H9 (cell line): Measurements from ENCODE around the gene JAKMIP1. TPM values are rescaled to one million over a fixed set of nuclear protein-coding genes. Genes with fewer than 3 reads are reported as not detected.

ENCODE experiments used
- DNase-seq: peaks from one replicate; pipeline ENCODE4 v3.0.0-alpha.2; 2017
- H2AFZ ChIP-seq: one replicate; pipeline ENCODE4 v1.6.1; 2013; ENCODE audit warnings: mild to moderate bottlenecking, low read length, control low read depth, moderate library complexity
- H2AK5ac ChIP-seq: 2 replicates; pipeline ENCODE4 v1.6.1; 2013; ENCODE audit warnings: low read length, control low read depth, mixed read lengths; ENCODE audit not compliant: insufficient read length
- H2BK120ac ChIP-seq: one replicate; pipeline ENCODE4 v1.6.1; 2013; ENCODE audit warnings: low read depth, mild to moderate bottlenecking, low read length, control low read depth, inconsistent platforms; ENCODE audit not compliant: poor library complexity, severe bottlenecking
- H2BK12ac ChIP-seq: 2 replicates; pipeline ENCODE4 v1.6.1; 2013; ENCODE audit warnings: low read length, control low read depth, mixed read lengths, low read depth; ENCODE audit not compliant: insufficient read length
- H2BK15ac ChIP-seq: 2 replicates; pipeline ENCODE4 v1.6.1; 2013; ENCODE audit warnings: low read depth, low read length, control low read depth
- H2BK20ac ChIP-seq: one replicate; pipeline ENCODE4 v1.6.1; 2013; ENCODE audit warnings: low read depth, mild to moderate bottlenecking, low read length, control low read depth, inconsistent platforms; ENCODE audit not compliant: poor library complexity, severe bottlenecking
- H2BK5ac ChIP-seq: 2 replicates; pipeline ENCODE4 v1.6.1; 2013; ENCODE audit warnings: low read length, control low read depth, mixed read lengths; ENCODE audit not compliant: insufficient read length
- H3K14ac ChIP-seq: 2 replicates; pipeline ENCODE4 v1.6.1; 2013; ENCODE audit warnings: low read length, control low read depth; ENCODE audit not compliant: insufficient read depth
- H3K18ac ChIP-seq: 2 replicates; pipeline ENCODE4 v1.6.1; 2013; ENCODE audit warnings: low read depth, mild to moderate bottlenecking, mixed read lengths, low read length, control low read depth; ENCODE audit not compliant: insufficient read length
- H3K23ac ChIP-seq: 2 replicates; pipeline ENCODE4 v1.6.1; 2013; ENCODE audit warnings: low read length, control low read depth, mixed read lengths, low read depth; ENCODE audit not compliant: insufficient read length
- H3K23me2 ChIP-seq: 2 replicates; pipeline ENCODE4 v1.6.1; 2013; ENCODE audit warnings: low read depth, mild to moderate bottlenecking, mixed read lengths, low read length, control low read depth; ENCODE audit not compliant: insufficient read length, poor library complexity, severe bottlenecking
- H3K27ac ChIP-seq: 2 replicates; pipeline ENCODE4 v1.5.1; 2013; ENCODE audit warnings: low read length, control low read depth, mixed read lengths, low read depth; ENCODE audit not compliant: insufficient read length
- H3K27me3 ChIP-seq: 2 replicates; pipeline ENCODE4 v1.6.1; 2013; ENCODE audit warnings: low read length, control low read depth, inconsistent platforms; ENCODE audit not compliant: insufficient read depth
- H3K4ac ChIP-seq: 2 replicates; pipeline ENCODE4 v1.6.1; 2013; ENCODE audit warnings: low read depth, mild to moderate bottlenecking, control low read depth, inconsistent platforms, low read length, moderate library complexity
- H3K4me1 ChIP-seq: 2 replicates; pipeline ENCODE4 v1.6.1; 2013; ENCODE audit warnings: low read length, control low read depth, inconsistent platforms; ENCODE audit not compliant: insufficient read depth
- H3K4me2 ChIP-seq: 2 replicates; pipeline ENCODE4 v1.6.1; 2013; ENCODE audit warnings: low read length, control low read depth, mixed read lengths; ENCODE audit not compliant: insufficient read length, insufficient read depth
- H3K56ac ChIP-seq: 2 replicates; pipeline ENCODE4 v1.6.1; 2013; ENCODE audit warnings: low read depth, mild to moderate bottlenecking, mixed read lengths, low read length, control low read depth; ENCODE audit not compliant: insufficient read length
- H3K79me1 ChIP-seq: 2 replicates; pipeline ENCODE4 v1.6.1; 2013; ENCODE audit warnings: low read depth, mild to moderate bottlenecking, moderate library complexity, low read length, control low read depth, inconsistent platforms; ENCODE audit not compliant: insufficient read depth, poor library complexity, severe bottlenecking
- H3K79me2 ChIP-seq: 2 replicates; pipeline ENCODE4 v1.6.1; 2013; ENCODE audit warnings: low read length, control low read depth, inconsistent platforms; ENCODE audit not compliant: insufficient read depth
- H3K9ac ChIP-seq: 2 replicates; pipeline ENCODE4 v1.6.1; 2013; ENCODE audit warnings: low read length, control low read depth, mixed read lengths; ENCODE audit not compliant: insufficient read length; ENCODE audit errors: extremely low read depth
- H3K9me3 ChIP-seq: one replicate; pipeline ENCODE4 v1.6.1; 2013; ENCODE audit warnings: low read depth, low read length, inconsistent platforms; ENCODE audit not compliant: control insufficient read depth
- H3T11ph ChIP-seq: one replicate; pipeline ENCODE4 v1.6.1; 2013; ENCODE audit warnings: mild to moderate bottlenecking, low read length, control low read depth, inconsistent platforms
- H4K20me1 ChIP-seq: one replicate; pipeline ENCODE4 v1.6.1; 2013; ENCODE audit not compliant: control insufficient read depth, insufficient read length, insufficient read depth
- H4K5ac ChIP-seq: 2 replicates; pipeline ENCODE4 v1.6.1; 2013; ENCODE audit warnings: low read depth, mild to moderate bottlenecking, mixed read lengths, low read length, control low read depth; ENCODE audit not compliant: insufficient read length
- H4K8ac ChIP-seq: replicated peaks from 2 replicates; pipeline ENCODE4 v1.6.1; 2013; ENCODE audit warnings: low read length, control low read depth, mixed read lengths, low read depth; ENCODE audit not compliant: insufficient read length
- H4K91ac ChIP-seq: 2 replicates; pipeline ENCODE4 v1.6.1; 2013; ENCODE audit warnings: low read depth, mild to moderate bottlenecking, moderate library complexity, mixed read lengths, low read length, control low read depth; ENCODE audit not compliant: insufficient read length
- H3K27ac Mint-ChIP-seq, 3 experiments: 2 replicates in 2 of 3; 3 replicates in 1 of 3; pipeline ENCODE4 v1.8.0; 2020 to 2021; ENCODE audit warnings: mixed read lengths in 3 of 3, mild to moderate bottlenecking in 1 of 3, moderate library complexity in 1 of 3
- H3K27me3 Mint-ChIP-seq: 2 replicates; pipeline ENCODE4 v1.8.0; 2021; ENCODE audit warnings: low read depth, mild to moderate bottlenecking, moderate library complexity, mixed read lengths
- H3K36me3 Mint-ChIP-seq, 3 experiments: 2 replicates in 2 of 3; 3 replicates in 1 of 3; pipeline ENCODE4 v1.8.0; 2020 to 2021; ENCODE audit warnings: low read depth in 3 of 3, mixed read lengths in 3 of 3; ENCODE audit not compliant: insufficient read depth in 1 of 3
- H3K4me1 Mint-ChIP-seq, 2 experiments: 2 replicates each; pipeline ENCODE4 v1.8.0; 2020; ENCODE audit warnings: mixed read lengths in 2 of 2
- H3K4me3 Mint-ChIP-seq, 2 experiments: 2 replicates in 1 of 2; 3 replicates in 1 of 2; pipeline ENCODE4 v1.8.0; 2020 to 2021; ENCODE audit warnings: mild to moderate bottlenecking in 2 of 2, mixed read lengths in 2 of 2, moderate library complexity in 1 of 2
- H3K9me3 Mint-ChIP-seq, 2 experiments: 2 replicates in 1 of 2; 3 replicates in 1 of 2; pipeline ENCODE4 v1.8.0; 2020; ENCODE audit warnings: mild to moderate bottlenecking in 2 of 2, mixed read lengths in 2 of 2, moderate library complexity in 1 of 2
- CTCF ChIP-seq: fragments of 200-600 bp; sonication (generic); conservative IDR thresholded peaks from 3 replicates; pipeline ENCODE4 v1.8.0; 2021; ENCODE audit warnings: antibody characterized with exemption, mild to moderate bottlenecking
- WGBS: extraction: QIAGEN DNeasy Blood & Tissue Kit; methylation state at CpG from one replicate; pipeline ENCODE4 v1.1.7; 2013; ENCODE audit warnings: missing lambda C conversion rate, low lambda C conversion rate, mixed read lengths; ENCODE audit not compliant: insufficient read length; ENCODE audit errors: extremely low coverage; 5-methylcytosine and 5-hydroxymethylcytosine counted together
- total RNA-seq: library from RNA; stranded (reverse); gene quantifications from 2 replicates; pipeline ENCODE4 v1.2.1, GENCODE V29; 2021

JAKMIP1 gene
- total RNA-seq, 1 experiment from 2014 or later = 1.5 TPM

- Histone ChIP-seq H3K56ac (no peak overlapping the region), H4K91ac (no peak overlapping the region), H3K4me2 (peak overlapping the region; percentile 68)
Observed at GRCh38 chr4:6198768-6199421, 1.5 kb downstream of the JAKMIP1 start.

More at GRCh38 chr4:6198768-6199421, 1.5 kb downstream of the JAKMIP1 start:
- no peak overlapping the region for H2BK20ac ChIP-seq
- Mint-ChIP-seq H3K27ac (no peak overlapping the region), H3K9me3 (peaks cover 6 to 8% of the 10 kb centered on the region in 2 experiments; a peak in 4 of 5 replicates), H3K27me3 (peaks cover 48% of the 10 kb centered on the region), H3K36me3 (peaks cover 0 to 8% (median 0%) of the 10 kb centered on the region in 3 experiments; a peak in 2 of 7 replicates), H3K4me3 (peak overlapping the region; percentile 64 to 89), H3K4me1 (peaks cover 42 to 47% of the 10 kb centered on the region in 2 experiments)
- WGBS = no CpG with 5 or more reads among the region's 27 CpGs
- 0 out of 2 replicates have a peak, but pooled peaks cover 8% of the 10 kb centered on the region for H3K4me1 ChIP-seq
- H3K9me3 ChIP-seq = no peaks in the 10 kb centered on the region
- H3K23ac ChIP-seq = no peak overlapping the region
- H2AFZ ChIP-seq = no peak overlapping the region
- H4K5ac ChIP-seq = no peak overlapping the region
- H3K4ac ChIP-seq = no peak overlapping the region
- H3K9ac ChIP-seq = no peak overlapping the region
- peaks cover 7% of the 10 kb centered on the region for H3K23me2 ChIP-seq
- H2AK5ac ChIP-seq = no peak overlapping the region
- H3K79me2 ChIP-seq = no peaks in the 10 kb centered on the region
- peak; percentile 92 for DNase-seq
- no peak overlapping the region for H3K27ac ChIP-seq
- H4K8ac ChIP-seq = no peak overlapping the region
- H2BK120ac ChIP-seq = no peak overlapping the region
- H2BK5ac ChIP-seq = no peak overlapping the region
- no peaks in the 10 kb centered on the region; the same call in 1 of the 2 replicates for H3K27me3 ChIP-seq
- no peaks in the 10 kb centered on the region for H3K79me1 ChIP-seq
- no peak overlapping the region for H3K18ac ChIP-seq
- no peak overlapping the region for H2BK15ac ChIP-seq
- H2BK12ac ChIP-seq = no peak overlapping the region
- no peaks in the 10 kb centered on the region for H4K20me1 ChIP-seq
- peak; percentile 32; the same call in 2 of the 3 replicates for TF ChIP-seq CTCF
- H3K14ac ChIP-seq = no peak overlapping the region
- no peak overlapping the region for H3T11ph ChIP-seq
